Left renal cortex interstitium (tissue), 4 donors: ENCODE measurements around the gene CYP19A1. TPM values are rescaled to one million over a fixed set of nuclear protein-coding genes. Genes with fewer than 3 reads are reported as not detected.

Source experiments
- DNase-seq, 4 donors: peaks; one replicate each; pipeline ENCODE4 v3.0.0-alpha.2; 2013; ENCODE audit warnings: low read depth in 4 of 4, low spot score in 2 of 4, missing footprints in 1 of 4
- polyA plus RNA-seq, 4 donors: library from polyadenylated mRNA; unstranded; fragments of 120-200 nt; gene quantifications; one replicate each; pipeline ENCODE4 v1.2.1, GENCODE V29; 2013; ENCODE audit not compliant: insufficient read length in 4 of 4

Gene CYP19A1
- polyA plus RNA-seq, 4 donors = 0.14 to 0.99 TPM; not detected in 2

DNA sequence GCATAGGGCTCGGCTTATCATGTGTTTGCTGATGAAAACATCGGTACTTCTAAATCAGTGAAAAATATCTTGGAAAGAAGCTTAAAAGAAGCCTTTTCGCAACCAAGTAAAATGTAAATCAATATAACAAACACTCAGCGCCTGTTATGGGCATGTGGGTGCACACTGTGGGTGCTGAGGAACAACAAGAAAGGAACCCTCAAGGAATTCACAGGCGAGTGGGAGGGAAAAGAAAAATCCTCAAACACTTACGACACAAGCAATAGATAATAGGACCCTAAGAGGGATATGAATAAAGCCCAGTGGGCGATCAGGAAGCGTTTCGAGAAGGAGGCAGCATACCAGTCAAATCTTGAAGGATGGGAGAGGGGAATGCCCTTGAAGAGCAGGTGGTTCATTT is 25.0 kb upstream of the CYP19A1 start:
- DNase-seq = no peak

DNA sequence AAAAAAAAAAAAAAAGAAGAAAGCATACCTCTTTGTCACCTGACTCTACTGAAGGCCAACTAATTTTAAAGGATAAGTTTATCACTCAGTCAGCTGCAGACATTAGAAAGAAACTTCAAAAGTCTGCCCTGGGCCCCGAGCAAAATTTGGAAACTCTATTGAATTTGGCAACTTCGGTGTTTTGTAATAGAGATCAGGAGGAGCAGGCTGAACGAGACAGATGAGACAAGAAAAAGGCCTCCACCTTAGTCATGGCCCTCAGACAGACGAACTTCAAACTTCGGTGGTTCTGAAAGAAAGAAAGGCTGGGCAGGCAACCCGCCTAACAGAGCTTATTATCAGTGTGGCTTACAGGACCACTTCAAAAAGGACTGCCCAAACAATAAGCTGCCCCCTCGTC is 21.6 kb upstream of the CYP19A1 start:
- no peak for DNase-seq

DNA sequence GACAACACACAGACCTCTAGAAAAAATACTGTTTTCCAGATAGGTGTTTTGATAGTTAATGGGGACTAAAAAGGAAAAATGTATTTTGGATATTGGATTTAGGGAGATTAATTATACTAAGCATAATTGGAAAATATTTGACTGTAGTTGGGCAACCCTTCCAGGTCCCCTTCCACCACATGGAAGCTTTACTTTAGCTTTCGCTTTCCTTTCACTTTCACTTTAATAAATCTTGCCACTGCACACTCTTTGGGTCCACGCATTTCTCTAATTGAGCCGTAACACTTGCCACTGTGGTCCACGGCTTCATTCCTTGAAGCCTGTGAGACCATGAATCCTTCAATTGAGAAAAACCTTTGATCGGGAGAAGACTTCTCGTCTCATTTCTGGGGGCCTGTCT is 18.6 kb upstream of the CYP19A1 start:
- DNase-seq = no peak

DNA sequence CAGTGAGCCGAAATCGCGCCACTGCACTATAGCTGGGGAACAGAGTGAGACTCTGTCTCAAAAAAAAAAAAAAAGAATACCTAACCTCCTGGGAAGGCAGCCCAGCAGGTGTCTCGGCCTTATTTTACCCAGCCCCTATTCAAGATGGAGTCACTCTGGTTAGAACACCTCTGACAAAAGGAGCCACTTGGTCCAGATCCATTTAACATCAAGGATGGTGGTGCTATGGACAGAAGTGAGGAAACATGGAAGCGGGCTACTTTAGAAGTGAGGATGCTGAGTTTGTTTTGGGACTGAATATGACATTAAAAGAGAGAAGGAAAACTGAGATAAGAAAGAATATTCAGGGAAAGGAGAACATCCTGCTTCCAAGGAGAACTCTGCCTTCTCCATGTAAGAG is 17.8 kb upstream of the CYP19A1 start:
- no peak for DNase-seq

DNA sequence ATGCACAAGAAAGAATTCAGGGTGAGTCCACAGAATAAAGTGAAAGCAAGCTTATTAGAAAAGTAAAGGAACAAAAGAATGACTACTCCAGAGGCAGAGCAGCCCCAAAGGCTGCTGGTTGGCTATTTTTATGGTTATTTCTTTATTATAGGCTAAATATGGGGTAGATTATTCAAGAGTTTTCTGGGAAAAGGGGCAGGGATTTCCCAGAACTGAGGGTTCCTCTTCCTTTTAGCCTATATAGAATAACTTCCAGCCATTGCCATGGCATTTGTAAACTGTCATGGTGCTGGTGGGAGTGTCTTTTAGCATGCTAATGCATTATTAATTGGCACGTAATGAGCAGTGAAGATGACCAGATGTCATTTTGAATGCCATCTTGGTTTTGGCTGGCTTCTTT is 16.7 kb upstream of the CYP19A1 start:
- no peak for DNase-seq

DNA sequence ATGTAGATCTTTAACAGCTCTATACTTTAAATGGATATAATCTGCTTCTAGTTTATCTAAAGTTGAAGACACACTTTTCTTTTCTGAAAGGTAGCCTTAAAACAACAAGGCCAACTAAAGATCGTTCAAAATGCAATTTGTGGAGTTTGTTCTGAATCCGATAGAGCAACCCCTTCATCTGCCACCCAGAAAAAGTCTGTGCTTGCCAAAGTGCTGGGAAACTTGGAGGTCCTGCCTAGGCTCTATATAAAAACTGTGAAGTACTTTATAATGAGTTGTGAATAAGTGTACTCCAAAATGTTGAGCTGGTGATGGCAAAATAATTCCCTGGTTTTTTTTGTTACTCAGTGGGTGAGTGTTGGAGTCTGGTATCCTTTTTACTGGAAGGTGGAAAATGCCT is 15.6 kb upstream of the CYP19A1 start:
- DNase-seq = no peak

DNA sequence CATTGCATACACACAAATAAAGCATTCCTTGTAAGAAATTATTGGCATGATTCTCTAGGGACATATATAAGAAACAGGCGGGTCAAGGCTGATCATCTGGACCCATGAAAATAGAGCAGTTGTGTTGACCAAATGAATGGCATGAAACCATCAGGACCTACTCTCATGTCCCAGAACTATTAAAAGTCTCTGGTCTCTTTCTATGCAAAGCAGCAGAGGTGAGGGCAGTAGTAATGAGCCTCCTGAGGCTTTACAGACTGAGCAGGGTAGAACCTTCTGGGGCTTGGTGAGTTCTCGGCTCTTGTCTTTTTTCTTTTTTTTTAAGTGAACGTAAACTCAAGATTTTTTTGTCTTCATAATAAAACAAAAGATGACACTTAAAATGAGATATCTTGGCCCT is 12.3 kb upstream of the CYP19A1 start:
- DNase-seq = no peak

DNA sequence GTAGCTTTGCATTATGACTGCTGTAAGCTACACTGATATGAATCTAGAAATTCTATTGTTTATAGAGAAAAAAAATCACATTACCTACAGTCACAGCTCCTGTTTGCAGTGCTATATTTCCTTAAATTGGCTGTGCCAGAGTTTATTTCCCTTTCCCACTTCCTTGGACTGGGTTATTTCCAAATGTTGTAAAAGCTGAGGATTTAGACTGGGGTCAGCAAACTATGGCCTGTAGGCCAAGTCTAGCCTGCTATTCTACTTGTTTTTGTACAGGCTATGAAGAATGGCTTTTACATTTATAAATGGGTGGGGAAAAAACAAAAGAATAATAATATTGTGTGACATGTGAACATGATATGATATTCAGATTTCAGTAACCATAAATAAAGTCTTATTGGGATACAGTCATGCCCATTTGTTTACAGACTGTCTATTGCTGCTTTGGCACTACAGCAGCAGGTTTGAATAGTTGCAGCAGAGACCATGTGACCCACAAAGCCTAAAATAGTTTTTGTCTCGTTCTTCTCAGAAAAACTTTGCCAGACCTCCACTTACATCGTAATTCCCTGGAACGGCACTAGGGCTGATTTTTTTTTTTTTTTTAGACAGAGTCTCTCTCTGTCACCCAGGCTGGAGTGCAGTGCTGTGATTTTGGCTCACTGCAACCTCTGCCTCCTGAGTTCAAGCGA is 10.9 kb upstream of the CYP19A1 start:
- DNase-seq = no peak

DNA sequence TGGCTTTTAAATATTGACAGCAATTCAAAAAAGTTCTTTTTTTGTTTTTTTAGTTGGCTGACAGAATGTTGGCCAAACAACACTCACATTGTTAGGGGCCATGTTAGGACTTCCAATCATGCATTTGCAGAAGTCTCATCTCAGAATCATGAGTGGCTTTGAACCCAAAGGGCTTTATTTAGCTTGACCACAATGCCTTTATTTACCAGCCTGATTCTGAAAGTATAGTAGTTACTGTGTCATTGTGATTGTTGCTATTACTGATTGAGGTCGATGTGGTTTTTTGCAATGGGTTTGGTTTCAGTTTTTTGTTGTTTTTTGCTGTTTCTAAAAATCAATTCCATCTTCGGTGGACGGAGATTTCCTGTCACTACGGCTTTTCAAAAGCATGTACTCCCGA is 10.3 kb upstream of the CYP19A1 start:
- no peak for DNase-seq

DNA sequence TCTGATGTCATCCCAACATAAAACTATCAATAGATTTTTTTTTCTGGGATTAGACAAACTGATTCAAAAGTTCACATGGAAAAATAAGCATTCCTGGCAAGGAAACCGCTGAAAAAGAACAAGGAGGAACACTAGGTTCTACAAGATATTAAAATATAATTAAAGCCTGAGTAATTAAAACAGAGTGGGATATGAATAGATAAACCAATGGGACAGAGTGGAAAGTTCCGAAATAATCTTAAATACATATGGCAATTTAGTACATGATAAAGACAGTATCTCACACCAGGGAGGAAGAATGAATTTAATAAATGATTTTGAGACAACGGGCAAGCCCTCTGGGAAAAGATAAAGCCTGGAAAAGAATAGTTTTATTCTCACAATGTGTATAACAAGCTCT is 7.7 kb upstream of the CYP19A1 start:
- DNase-seq = no peak

DNA sequence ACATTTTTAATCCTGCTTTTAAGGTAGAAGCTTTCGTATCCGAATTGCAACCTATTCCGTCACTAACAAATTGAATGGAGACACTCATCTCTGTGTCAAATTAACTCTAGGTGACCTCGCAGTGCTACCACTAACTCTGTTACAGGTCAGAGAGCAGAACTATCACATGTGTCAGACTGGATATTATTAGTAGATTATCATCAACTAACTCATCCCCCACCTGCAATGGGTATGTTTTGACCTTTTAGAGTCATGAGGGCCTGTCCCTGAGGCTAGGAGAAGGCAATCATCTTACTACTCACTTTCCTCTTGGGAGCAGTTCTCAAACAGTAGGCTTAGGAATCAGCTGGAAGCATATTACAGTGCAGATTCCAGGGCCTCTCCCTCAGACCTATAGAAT is 5.1 kb upstream of the CYP19A1 start:
- DNase-seq = no peak

DNA sequence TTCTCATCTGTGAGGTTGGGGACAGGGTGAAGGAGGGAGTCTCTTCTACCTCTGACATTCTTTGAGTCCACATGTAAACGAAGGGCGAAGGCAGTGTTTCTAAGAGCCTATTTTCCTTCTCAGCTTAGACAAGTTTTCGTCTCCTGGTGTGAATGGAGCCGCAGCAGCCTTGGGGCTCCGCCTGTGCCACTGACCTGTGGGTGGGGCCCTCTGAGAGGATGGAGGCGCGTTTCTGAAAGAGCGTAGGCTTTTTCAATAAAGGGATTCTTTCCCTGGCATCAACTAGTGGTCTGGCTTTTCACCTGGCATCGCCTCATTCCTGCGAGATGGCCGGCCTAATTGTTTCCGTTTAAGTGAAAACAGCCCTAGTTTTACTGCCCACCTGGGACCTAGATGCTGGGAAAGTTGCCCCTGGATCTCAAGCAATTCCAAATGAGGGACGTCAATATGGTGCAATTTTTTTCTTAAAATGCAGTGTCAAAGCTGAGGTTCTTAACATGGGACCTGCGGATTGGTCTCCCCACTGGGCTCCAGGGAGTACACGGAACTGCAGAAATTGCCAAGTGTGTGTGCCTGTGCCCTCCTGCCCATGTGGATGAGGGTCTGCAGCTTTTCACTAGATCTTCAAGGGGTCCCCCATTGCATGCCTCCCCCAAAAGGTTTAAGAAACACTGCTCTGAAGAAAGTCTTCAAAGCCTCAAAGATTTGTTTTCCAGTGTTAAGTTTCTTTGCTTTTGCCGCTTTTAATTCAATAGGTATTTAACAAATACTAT is 4.0 kb upstream of the CYP19A1 start:
- no peak for DNase-seq

DNA sequence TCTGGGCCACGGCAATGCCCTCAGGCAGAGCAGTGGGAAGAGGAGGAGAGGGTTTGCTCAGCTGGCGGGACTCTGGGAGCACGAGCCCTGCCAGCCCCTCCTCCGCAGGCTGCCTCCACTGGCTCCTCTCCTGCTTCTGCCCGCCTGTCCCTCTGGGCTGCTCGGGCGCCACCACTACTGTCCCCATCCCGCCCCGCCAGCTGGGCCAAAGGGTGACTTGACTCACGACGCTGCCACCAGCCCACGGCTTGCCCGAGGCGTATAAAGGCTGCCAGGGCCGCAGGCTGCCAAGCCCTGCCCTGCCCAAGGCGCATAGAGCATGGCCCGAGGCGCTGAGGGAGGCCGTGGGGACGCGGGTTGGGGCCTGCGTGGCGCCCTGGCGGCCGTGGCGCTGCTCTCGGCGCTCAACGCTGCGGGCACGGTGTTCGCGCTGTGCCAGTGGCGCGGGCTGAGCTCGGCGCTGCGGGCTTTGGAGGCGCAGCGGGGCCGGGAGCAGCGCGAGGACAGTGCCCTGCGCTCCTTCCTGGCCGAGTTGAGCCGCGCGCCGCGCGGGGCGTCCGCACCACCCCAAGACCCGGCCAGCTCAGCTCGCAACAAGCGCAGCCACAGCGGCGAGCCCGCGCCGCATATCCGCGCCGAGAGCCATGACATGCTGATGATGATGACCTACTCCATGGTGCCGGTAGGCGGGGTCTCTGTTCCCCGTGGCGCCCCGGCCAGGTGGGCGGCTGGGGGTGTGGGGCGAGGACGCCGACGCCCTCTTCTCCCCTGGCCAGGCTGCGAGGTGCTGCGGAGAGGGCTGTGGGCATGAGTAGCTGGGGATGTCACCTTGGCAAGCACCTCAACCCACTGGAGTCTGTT is 3.2 kb upstream of the CYP19A1 start, which contains the start of gene GLDN:
Gene GLDN, plus strand, starts transcription at position 290 of the 861 bp plus-strand sequence. Its CDS starts 30 bp downstream, at position 320.
- DNase-seq = no peak

DNA sequence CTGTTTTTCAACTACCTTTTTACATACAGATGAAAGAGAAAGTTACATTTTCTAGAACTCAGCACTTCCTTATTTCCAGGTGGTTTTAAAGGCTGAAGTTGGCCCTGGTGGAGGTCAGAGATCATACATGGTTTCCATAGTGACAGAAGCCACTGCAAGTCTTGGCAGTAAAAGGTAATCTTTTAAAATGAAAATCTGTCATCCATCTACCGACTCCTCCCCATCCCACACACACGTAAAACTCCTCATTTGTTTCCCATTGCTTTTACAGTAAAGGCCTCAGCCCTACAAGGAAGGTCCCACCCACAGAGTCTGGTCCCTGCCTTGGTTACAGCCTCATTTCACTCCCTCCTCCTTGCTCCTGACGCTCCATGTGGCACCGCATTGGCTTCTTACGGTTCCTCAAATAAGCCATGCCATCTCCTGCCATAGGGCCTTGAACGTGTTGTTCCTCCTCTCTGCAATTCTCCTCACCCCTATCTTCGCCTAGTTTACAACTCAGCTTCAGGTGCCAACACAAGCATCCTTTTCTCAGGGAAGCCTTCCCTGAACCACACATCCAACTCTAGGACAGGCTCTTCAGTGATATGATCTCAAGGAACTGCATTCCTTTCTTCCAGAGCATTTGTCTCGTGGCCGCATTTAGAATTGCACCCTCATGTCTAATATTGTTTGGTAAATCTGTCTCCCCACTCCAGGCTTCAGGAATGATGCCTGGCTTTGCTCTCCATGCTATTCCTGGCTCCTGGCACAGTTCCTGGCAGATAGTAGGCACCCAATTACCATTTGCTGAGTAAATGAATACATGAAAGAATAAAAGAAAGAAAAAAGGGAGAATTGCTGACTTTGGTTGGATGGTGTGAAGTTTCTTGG is 2.6 kb downstream of the CYP19A1 start:
- no peak for DNase-seq

DNA sequence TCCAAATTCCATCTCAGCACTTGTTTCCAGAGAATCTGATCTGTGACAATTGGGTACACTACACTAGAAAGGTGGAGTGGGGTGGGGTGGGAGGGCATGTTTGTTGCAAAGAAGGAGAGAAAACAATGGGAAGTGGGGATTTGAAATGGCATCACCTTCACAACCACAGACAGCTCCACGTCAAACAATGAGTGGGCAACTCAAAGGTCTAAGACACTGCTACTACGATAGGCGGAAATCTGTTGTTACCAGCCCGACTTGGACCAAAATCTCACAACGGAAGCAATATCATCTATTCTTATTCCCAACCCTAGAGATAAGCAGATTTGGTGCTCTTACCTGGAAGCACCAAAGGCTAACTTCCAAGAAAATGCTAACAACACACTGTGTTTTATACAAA is 3.3 kb downstream of the CYP19A1 start:
- no peak for DNase-seq

DNA sequence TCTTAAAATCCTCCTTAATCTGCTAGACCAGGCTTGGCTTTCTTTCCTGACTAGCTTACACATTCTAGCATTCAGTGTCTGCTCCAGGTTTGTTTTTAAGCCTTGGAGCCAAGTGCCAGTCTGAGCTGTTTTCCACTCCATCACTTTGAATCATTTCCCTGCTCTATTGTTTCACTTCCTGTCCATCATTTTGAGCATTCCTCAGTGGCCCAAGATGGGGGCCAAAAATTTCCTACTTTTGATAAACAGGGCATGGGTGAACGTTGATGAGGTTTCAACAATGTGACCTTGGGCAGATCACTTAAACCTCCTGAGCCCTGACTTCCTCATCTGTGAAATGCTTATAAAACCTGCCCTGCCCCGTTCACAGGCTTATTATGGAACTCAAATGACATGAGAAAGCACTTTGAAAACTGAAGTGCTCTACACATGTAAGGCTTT is 4.4 kb downstream of the CYP19A1 start:
- no peak for DNase-seq

DNA sequence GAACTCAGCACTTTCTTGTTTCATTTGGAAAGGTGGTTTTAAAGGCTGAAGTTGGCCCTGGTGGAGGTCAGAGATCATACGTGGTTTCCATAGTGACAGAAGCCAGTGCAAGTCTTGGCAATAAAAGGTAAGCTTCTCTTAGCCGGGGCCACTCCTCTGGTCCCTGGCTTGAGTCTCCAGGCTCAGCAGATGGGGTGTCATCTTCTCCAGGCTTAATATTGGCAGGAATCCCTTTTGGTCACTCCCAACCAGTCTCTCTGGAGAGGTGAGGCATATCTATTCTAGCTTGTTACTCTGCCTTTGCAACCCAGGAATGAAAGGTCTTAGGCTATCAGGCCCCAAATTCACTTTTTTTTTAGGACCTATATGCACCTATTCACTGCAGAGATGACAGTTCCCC is 4.8 kb downstream of the CYP19A1 start:
- no peak for DNase-seq

DNA sequence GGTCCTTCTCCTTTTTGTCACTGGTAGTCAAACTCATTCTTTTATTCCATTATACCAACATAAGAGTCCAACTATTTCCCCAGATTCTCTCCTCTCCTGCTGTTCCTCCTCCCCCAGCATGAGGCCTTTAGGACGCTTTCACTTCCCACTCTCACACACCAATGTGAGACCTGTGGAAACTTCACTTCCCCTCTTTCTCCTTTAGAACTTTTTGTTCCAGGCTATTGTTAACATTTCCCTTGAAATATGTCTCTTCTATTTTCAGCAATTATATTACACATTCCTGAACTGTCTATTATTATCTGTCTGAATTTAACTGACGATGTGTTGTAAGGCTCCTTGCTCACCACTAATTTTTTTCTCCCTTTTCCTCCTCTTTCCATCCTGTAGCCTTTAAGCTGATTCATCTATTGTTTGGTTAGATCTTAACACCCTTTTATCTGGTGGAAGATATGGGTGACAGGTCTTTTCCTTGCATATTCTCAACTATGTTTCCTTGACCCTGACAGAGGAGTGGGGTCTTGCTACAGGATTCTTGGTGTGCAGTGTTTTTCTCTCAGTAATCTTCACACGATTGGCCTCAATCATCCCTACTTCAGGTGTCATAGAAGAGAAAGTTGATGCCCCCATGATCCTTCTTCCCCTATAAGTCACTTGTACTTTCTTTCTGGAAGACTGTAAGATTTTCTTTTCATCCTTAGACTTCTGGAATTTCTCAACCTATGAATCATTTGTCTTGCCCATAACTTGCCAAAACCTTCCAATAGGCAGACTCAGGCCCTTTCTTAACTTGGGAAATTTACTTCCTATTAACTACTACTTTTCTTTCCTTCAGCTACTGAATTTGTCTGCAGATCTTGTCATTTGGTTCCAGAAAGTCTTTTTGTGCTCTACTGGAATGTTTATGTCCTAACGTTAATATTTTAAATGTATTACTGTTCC is 5.9 kb downstream of the CYP19A1 start:
- no peak for DNase-seq

DNA sequence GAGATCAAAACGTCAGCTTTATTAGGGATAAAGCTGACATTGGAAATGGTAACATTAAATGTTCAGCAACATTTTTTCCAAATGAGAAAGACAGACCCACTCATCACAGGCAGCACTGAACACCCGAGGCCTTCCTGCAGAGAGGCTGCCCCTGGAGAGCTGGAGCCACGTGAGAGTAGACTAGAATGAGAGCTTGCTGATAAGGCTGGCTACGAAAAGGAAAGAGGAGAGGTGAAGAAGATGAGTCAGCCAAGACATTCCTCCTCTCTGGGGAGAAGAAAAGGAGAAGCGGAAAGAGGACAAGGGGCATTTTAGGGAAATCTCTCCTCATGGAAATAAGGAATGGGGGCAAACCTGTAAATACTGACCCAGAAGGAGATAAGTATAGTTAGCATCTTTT is 7.3 kb downstream of the CYP19A1 start:
- DNase-seq = no peak
